ENCODE data around the gene C10orf143.

C10orf143 gene

DNA sequence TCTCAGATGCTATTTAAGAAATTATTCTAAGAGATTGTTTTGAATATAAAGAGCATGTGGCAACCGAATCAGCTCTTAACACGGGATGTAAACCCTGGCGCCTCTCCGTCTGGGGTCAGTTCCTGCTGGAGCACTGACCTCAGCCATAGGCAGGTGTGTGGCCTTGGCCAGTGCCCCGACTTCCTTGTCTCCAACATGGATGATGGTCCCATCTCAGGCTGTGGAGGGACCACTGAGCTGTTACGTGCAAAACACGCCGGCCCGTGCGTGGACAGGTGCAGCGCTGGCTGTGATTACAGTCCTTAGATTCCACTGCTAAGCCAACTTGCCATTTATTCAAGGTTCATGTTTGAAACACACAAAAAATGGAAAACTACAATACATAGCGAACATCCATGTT is 59.9 kb downstream of the C10orf143 start:
- no peak for DNase-seq

DNA sequence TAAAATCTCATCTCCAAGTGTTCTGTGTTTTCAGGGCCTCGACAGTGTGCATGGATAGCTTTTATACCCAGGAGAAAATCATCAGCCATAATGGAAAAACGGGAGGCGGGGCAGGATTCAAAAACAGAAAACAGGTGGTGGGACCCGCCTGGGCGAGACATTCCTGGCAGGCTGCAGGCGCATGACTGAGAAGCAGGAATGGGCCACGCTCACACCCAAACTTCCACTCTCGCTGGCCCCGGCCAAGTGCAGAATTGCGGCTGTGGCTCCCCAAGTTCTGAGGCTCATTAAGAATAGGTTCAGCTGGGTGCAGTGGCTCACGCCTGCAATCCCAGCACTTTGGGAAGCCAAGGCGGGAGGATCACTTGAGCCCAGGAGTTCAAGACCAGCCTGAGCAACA is 60.6 kb downstream of the C10orf143 start:
- no peak for DNase-seq

DNA sequence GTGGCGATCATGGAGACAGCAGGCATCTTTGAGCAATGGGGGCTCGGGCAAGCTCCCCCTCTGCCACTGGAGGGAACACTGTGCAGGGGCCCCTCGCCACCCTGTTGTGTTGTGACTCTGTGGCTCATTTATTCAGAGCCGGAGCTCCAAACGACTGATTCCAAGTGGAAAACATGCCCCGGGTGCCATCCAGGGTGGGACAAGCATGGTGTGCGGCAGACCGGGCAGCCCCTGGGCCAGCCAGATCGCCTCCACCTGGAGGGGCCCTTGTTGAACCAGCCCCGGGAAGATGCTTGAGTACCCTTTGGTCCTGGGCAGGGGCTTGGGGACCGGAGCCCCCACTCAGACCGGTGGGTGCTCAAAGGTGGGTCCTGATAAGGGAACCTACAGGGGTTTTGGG is 61.4 kb downstream of the C10orf143 start:
- no peak for DNase-seq

DNA sequence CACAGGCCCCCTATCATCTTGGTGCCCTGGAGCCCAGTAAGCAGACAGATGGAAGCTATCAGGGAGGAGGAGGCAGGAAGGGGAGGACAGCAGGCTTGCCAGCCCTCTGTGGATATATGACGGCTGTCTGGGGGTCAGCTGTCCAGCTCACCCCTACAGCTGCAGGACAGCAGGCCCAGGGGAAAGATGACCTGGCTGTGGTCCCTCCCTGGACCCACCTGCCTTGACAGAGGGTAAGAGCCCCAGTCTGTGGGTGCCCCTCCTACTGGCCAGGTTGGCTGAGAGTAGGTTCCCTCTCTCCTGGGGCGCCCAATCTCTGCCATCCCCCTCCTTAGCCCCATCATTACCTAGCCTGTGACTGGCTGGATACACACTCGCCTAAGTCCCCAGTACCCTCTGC is 62.5 kb downstream of the C10orf143 start:
- no peak for DNase-seq

DNA sequence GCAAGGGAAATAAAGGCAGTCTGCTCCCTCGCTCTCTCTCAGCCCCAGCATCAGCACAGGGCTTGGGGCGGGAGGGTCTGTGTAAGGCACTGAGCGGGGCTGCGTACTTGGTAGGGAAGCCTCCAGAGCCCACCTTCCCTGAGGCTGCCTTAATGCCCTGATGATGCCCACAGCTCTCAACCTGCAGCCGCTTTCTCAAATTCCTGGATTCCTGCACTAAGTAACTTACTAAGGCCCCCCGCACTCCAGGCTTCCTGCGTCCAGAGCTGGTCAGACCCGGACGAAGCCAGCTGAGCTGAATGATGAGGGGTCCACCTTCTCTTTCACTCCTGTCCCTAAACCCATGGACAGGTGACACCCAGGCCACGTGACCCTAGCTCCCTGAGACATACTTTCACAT is 63.3 kb downstream of the C10orf143 start:
- no peak for DNase-seq

DNA sequence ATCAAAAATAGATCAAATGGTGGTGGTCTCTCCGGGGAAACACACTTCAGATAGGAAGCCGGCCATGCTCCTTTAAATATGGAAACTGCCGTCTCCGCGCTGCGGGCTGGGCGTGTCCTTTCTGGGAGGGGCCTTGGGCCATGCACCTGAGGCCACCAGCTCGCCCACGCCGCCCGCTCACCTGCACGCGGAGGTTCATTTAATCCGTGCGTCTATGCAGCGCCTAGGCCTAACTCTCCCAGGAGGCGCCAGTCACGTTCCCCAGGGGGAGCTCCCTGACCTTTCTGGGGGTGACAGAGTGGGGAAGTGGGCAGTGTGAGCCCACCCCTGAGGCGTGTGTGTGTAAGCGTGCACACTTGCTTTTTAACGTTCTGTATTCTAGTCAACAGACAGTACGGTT is 64.0 kb downstream of the C10orf143 start:
- DNase-seq, result no peak

DNA sequence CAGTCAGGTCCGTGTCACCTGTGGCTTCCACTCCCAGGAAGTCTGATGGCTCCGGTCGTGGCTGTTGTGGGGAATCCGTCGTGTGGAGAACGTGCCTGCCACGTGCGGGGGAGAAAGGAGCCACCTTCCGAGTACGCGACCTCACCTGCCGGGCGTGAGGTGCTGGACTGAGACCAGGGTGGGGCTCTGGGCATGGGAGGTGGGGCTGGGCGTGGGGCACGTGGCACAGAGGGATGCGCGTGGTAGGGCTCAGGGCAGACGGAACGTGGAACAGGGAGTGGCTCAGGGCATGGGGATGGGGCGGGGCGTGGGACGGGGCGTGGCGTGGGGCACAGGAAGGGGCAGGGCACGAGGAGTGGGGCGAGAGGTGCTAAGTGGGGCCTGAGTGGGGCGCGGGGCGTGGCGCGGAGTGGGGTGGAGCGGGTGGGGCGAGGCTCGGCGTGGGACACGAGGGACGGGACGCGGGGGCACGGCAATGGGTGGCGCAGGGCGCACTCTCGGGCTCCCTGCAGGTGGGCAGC is 64.8 kb downstream of the C10orf143 start:
- no peak for DNase-seq

DNA sequence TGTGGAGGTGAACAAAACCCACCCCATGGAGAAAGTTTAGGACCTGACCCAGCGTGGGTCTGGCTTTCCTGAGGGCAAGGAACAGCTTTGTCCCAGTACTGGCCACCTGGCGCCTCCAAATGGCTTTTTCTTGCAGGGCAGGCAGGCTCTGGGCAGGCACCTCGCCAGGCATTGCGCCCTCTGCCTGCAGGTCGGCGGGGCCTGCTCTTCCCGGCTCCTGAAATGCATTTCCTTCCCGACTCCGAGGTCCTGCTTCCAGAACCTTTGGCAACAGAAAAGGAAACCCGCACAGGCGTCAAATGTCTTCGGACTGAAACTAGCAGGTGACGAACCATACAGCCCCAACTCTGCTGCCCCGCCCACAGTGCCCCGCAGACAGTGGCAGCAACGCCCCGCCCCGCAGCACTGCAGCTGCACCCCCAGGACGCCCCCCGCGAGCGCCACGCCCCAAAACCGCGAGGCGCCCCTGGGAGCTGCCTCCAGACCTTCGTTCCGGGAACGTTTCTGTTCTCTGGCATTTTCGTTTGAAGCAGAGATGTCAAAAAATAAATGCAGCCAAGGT is 65.5 kb downstream of the C10orf143 start:
- DNase-seq, result no peak

DNA sequence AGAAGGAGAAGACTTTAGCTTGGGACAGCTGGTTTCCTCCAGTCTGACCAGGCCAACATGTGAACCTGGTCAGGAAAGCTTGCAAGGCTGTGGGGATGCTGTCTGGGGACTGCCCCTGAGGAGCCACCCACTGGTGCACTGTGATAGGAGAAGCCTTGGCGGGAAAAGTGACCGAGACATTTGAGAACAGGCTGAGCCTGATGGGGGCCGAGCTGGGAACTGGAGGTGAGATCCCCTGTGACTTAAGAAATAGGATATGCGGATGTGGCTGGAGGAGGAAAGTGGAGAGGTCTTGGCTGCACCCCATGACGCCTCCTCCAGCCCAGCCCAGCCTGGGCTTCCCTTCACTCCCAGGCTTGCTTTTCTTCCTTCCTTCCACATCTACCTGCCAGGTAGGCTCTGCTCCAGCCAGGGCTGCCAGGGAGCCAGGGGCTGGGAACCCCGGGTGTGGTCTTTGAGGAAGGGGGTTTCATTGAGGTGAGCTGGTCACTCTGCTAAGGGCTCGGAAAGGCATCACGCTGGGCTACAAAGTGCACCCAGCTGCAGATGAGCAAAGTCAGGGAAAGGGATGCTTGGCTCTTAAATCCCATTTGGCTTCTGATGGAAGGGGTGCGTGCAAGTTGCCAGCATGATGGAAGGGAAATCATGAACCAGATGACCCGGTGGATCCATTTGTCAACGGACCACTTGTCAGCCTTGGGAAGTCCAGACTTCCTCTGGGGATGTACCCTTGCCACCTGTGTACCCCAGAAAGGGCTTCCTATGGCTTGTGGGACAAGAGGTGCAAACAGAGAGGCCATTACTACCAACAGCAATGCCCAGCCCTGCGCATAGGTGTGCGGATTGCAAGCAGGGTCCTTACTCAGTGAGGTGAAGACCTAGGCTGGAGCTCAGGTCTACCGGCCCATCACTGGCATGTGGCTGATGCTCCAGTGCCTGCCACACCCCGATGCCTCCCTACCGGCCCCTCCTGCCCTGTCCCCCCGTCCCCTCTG is 66.3 kb downstream of the C10orf143 start:
- no peak for DNase-seq

DNA sequence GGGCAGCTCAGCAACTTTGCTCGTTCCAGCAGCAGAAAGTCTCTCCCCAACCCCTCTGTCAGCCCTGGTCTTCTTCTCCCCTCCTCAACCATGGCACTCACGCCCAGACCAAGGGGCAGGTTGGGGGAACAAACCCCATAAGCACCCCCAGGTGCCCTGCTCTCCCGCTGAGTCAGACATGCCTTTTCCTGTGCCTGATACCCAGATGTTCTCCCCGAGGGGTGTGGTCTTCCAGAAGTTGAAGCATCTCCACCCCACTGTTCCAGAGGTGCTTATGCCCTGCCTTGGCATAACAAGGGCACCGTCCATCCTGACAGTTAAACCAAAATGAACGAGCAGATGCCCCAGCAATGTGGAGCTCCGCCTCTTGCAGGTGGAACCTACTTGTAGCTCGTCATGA is 67.1 kb downstream of the C10orf143 start:
- no peak for DNase-seq

DNA sequence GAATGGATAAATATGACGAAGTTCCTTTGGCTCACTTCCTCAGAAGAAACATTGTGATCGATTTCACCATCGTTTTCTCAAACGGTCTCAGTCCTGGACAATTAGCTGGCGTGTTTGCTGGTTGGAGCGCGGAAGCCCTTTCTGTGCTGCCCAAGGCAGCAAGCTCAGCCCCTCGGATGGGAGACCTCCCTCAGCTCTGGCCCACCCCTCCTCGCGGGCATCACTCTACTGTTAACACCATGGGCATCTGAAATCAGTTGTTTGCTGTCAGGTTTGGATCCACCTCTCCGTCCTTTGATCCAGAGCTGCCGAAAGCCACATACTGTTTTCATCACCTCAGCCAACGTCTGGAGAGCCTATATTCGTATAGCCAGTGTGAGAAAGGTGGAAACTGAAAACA is 68.2 kb downstream of the C10orf143 start:
- no peak for DNase-seq

DNA sequence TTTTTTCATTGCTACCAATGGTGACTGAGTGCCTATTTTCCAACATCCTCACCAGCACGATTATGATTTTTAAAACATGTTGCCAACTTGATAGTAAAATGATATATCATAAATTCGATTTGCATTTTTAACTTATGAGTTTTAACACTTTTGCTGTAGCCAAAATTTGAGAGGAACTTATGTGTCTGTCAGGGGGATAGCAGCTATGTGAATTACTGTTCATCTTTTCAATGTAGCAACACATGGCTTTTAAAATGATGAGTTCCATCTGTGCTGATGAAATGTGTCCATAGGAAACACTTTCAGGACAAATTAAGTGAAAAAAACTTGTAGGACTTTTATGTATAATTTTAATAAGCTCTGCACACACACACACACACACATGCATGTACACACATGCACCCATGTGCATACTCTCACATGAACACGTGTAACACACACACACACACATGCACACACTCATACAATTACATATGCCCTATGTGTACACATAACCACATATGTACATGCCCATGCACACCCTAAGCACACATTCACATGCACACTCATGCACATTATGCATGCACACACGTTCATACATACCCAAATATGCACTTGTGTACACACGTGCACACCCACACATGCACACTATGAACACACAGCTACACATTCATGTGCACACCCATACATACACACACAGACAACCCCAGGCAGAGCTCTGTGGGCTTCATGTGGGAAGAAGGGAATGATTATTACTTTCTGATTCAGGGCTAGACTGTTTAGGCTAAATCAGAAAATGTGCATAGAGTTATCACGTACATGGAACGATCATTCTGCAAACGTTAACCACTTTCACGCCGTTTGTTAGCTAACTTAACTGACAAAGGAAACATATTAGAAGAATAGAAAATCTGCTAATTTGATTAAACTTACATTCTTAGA is 68.9 kb downstream of the C10orf143 start:
- no peak for DNase-seq

DNA sequence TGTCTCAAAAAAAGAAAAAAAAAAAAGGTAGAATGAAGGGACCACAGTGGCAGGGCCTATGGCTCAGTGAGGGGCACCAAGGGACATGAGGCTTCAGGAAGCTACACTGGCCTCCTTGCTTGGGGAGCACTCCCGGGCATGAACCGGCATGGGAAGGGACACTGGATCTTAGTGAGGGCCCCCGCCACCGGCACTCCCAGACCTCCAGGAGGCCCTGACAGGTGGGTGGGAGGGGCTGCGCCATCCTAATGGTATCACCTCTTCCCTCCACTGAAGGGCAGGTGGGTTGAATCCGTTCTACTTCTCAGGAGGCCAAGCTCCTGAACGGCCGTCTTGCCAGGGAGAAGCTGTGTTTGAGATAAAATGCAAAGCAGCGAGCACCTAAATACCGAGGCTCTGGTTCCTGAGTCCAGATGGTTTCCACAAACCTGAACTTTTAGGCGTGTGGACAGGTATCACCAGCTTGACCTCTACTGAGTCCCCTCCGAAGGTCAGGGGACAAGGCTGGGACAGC is 69.8 kb downstream of the C10orf143 start:
- DNase-seq, result no peak

DNA sequence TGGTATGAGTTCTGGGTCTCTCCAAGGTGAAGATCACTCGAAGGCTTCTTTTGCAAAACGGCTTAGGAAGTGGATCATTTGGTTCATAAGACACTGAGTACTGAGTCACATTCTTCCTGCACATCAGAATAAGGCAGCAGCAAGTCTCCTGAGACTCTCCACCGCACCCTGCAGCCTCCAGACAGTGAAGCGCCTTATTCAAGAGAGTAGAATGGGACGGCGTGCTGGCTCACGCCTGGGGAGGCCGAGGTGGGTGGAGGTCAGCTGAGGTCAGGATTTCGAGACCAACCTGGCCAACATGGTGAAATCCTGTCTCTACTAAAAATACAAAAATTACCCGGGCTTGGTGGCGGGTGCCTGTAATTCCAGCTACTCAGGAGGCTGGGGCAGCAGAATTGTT is 70.3 kb downstream of the C10orf143 start:
- no peak for DNase-seq

DNA sequence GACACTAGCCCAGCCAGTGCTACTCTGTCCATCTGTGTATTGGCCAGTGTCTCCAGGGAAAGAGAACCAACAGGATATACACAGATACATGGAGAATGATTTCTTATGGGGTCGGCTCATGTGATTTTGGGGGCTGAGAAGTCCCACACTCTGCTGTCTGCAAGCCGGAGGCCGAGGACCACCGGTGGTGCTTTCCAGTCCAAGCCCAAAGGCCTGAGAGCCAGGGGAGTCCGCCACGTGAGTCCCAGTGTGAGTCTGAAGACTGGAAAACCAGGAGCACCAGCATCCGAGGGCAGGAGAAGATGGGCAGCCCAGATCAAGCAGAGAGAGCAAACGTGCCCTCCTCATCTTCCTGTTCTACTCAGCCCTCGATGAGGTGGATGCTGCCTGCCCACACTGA is 71.5 kb downstream of the C10orf143 start:
- no peak for DNase-seq

DNA sequence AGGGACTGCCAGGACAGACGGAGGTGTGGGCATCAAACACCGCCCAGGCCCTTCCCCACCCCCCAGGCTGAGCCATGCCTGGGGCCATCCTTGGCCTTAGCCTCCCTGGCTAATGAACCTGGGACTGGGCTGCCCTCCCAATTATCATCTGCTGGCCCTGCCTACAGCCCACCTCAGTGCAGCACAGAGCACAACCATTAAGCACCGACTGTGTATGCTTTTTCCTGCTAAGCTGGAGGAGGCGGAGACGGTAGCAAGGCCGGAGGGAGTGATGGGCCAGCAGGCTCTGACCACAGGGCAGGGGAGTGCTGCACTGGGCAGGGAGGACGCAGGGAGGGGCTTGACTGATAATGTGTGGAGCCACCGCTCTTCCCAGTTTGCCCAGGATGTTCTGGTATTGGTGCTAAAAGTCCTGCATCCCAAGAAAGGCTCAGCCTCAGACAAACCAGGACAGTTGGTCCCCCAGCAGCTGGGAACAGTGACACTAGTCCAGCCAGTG is 72.0 kb downstream of the C10orf143 start:
- no peak for DNase-seq

DNA sequence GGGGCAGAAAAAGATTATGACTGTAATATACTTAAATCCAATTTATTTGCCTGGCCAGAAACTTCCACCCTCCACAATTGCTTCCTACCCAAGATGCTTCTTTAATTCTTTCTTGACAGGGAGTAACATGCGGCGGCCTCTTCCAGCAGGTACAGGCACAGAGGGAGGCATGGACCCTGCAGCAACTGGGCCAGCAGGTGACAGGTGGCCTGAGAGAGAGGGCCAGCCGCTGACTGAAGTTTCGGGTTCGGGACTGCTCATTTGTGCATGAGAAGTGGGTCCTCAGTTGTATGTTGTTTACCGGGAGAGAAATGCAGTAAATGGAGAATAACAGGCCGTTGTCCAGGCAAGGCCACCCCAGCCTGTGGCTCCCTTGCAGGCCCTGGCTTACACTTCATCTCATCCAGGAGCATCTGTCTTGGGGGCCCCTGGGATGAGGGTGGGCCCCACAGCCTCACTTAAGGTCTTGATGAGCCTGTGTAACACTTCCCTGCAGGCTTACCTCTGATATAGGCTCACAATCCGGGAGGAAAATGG is 72.5 kb downstream of the C10orf143 start:
- DNase-seq, result no peak

DNA sequence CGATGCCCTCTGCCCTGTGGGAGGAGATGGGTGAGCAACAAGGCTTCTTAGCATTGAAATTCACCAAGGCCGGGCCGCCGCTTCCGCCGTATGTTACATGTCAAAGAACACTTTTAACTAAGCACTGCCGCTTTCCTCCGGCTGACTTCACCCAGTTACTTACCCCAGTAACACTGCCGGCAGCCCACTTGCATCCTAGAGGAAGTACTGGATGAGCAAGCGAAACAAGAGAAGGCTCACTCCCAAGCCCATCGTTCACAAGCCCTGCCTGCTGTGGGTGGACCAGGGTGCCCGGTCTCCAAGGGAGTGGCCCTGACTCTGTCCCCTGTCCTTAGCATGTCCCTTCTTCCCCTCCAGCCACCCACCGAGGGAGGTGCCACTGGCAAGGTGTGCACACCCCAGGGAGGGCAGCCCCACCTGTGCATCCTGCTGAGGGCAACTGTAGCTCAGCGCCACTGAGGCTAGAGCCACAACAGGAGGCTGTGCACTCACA is 73.4 kb downstream of the C10orf143 start:
- DNase-seq, result no peak

DNA sequence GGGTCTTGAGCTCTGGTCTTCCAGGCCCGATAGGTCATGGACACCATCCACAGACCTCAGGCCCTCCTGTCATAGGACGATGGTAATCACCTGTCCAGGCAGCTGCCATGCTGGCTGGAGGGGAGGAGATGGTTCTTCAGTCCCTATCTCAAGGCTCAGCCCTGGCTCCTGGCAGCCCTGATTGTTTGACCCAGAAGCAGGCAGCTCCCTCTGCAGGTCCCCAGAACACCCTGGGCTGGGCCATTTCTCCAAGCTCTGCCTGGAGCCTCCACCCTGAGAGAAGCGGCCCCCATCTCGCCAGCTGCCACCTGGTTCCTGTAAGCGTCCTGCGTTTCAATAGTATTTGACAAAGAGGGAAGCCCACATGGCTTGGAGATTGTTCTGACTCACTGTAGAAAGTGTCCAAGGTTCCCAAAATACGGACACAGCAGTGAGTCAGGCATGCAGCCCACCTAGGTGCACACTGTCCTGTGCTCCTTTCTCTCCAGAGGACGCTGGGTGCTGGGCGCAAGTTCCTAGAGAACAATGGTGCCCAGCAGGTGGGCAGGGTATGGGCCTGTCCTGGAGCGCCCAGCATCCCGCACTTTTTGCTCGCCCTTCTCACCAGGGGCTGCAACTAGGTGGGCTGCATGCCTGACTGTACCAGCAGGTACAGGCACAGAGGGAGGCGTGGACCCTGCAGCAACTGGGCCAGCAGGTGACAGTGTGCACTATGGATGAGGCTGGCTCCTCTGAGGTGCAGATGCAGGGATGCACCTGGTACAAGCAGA is 74.1 kb downstream of the C10orf143 start:
- DNase-seq, result no peak

DNA sequence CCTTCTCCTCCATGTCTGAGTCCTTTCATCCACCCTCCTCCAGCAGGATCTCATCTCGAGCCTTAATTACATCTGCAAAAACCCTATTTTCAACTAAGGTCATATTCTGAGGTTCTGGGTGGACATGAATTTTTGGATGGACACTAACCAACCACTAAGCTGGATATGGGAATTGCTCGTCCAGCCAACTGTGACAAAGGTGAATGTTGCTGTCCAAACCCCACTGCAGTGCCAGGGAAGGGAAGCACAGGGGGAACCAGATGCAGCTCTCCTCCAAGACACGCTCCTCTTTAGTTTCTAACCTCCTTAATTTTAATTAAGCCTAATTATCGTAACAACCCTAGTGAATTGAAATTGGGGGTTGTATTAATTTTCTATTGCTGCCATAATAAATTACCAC is 81.4 kb downstream of the C10orf143 start:
- DNase-seq, result no peak

DNA sequence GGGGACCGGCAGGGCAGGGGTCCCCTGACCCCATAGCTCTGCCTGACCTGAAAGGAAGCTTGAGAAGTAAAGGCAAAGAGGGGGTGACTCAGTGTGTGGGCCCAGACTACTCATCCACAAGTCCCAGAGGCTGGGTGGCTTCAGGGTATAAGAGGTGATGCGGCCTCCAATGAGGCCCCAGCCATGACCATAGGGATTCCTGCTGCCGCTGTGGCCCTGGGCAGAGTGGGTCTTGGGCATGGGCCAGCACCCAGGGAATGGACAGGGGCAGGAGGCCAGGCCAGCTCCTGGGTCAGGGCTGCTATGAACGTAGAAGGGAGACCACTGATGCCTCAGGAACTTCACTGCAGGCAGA is 82.2 kb downstream of the C10orf143 start:
- DNase-seq, result no peak

Data from hippocampal formation (tissue), 2 donors.